Measurements from ENCODE around the gene COA6.

Gene COA6

GRCh38 chr1:234413485-234413884, 40.2 kb downstream of the COA6 start:
- no peak for DNase-seq

GRCh38 chr1:234413990-234414389, 40.7 kb downstream of the COA6 start:
- no peak for DNase-seq

- no peak for DNase-seq
Observed at GRCh38 chr1:234427950-234428646, 54.8 kb downstream of the COA6 start.

GRCh38 chr1:234429434-234429806, 56.2 kb downstream of the COA6 start:
- no peak for DNase-seq

- no peak for DNase-seq
Observed at GRCh38 chr1:234430691-234431090, 57.4 kb downstream of the COA6 start.

GRCh38 chr1:234431255-234431654, 58.0 kb downstream of the COA6 start:
- DNase-seq, result no peak

- DNase-seq, result no peak
Observed at GRCh38 chr1:234433563-234434285, 60.5 kb downstream of the COA6 start.
